Epithelial cell of esophagus (primary cell): ENCODE measurements around the gene TECPR1.

Experiments
- DNase-seq: peaks from one replicate; pipeline ENCODE4 v3.0.0; 2010; ENCODE audit warnings: low read depth
- H3K4me3 ChIP-seq: 2 replicates; pipeline ENCODE4 v1.5.1; 2011; ENCODE audit warnings: mild to moderate bottlenecking, low read length, control low read depth
- CTCF ChIP-seq: IDR thresholded peaks from 2 replicates; pipeline ENCODE4 v1.5.1; 2011; ENCODE audit warnings: low read depth, mild to moderate bottlenecking, low read length, control low read depth, inconsistent platforms; ENCODE audit not compliant: insufficient read depth; ENCODE audit errors: missing control alignments

TECPR1 gene

GRCh38 chr7:98202367-98203195 lies 49.5 kb downstream of the TECPR1 start:
- peak; percentile 16 for DNase-seq
- H3K4me3 ChIP-seq, result no peak overlapping the region
- TF ChIP-seq CTCF, result no peak

GRCh38 chr7:98200364-98200763 lies 51.7 kb downstream of the TECPR1 start:
- no peak for TF ChIP-seq CTCF
- no peak for DNase-seq
- H3K4me3 ChIP-seq, result no peak overlapping the region

- no peak for DNase-seq
Observed at GRCh38 chr7:98199131-98199530, 52.9 kb downstream of the TECPR1 start.

GRCh38 chr7:98196706-98197605 lies 55.1 kb downstream of the TECPR1 start:
- no peak overlapping the region for H3K4me3 ChIP-seq
- TF ChIP-seq CTCF, result no peak
- no peak for DNase-seq

More at GRCh38 chr7:98199131-98199530, 52.9 kb downstream of the TECPR1 start:
- no peak overlapping the region for H3K4me3 ChIP-seq
- no peak for TF ChIP-seq CTCF

- DNase-seq, result no peak
- no peak for TF ChIP-seq CTCF
- H3K4me3 ChIP-seq, result no peak overlapping the region
Observed at GRCh38 chr7:98194672-98195457, 57.2 kb downstream of the TECPR1 start.

GRCh38 chr7:98194186-98194585 lies 57.8 kb downstream of the TECPR1 start:
- no peak for DNase-seq

More at GRCh38 chr7:98194186-98194585, 57.8 kb downstream of the TECPR1 start:
- no peak for TF ChIP-seq CTCF
- H3K4me3 ChIP-seq, result no peak overlapping the region
